Stimulated activated CD8-positive, alpha-beta memory T cell treated with anti-CD3 and anti-CD28 coated beads, Interleukin-7, amount 100 ng/mL, for 4 hours (primary cell): ENCODE results near the gene TTLL5.

Experiments
- DNase-seq, 2 donors: peaks; one replicate each; pipeline ENCODE4 v3.0.0-alpha.2; 2020; ENCODE audit warnings: low read depth in 2 of 2

The TTLL5 gene

GRCh38 chr14:75738192-75738591 is 77.1 kb downstream of the TTLL5 start:
- DNase-seq, result no peak

GRCh38 chr14:75742867-75743266 is 81.8 kb downstream of the TTLL5 start:
- DNase-seq, result no peak

GRCh38 chr14:75747899-75748298 is 86.9 kb downstream of the TTLL5 start:
- DNase-seq, result no peak

- DNase-seq, result no peak
Observed at GRCh38 chr14:75748336-75748735, 87.3 kb downstream of the TTLL5 start.

- no peak for DNase-seq
Observed at GRCh38 chr14:75751296-75751695, 90.2 kb downstream of the TTLL5 start.

GRCh38 chr14:75752086-75752485 is 91.0 kb downstream of the TTLL5 start:
- no peak for DNase-seq

- no peak for DNase-seq
Observed at GRCh38 chr14:75752907-75753594, 92.0 kb downstream of the TTLL5 start.

- DNase-seq, result no peak
Observed at GRCh38 chr14:75753696-75754095, 92.7 kb downstream of the TTLL5 start.

- DNase-seq, result no peak
Observed at GRCh38 chr14:75757644-75758402, 96.8 kb downstream of the TTLL5 start.

- no peak for DNase-seq
Observed at GRCh38 chr14:75764020-75764419, 103.0 kb downstream of the TTLL5 start.

- no peak for DNase-seq
Observed at GRCh38 chr14:75769047-75769685, 108.1 kb downstream of the TTLL5 start.

- no peak for DNase-seq
Observed at GRCh38 chr14:75770635-75771034, 109.6 kb downstream of the TTLL5 start.

GRCh38 chr14:75771595-75771994 is 110.5 kb downstream of the TTLL5 start:
- no peak for DNase-seq

- no peak for DNase-seq
Observed at GRCh38 chr14:75773046-75773445, 112.0 kb downstream of the TTLL5 start.

- DNase-seq, result no peak
Observed at GRCh38 chr14:75781096-75781495, 120.0 kb downstream of the TTLL5 start.

GRCh38 chr14:75783184-75783583 is 122.1 kb downstream of the TTLL5 start:
- DNase-seq, result no peak

- DNase-seq, result no peak
Observed at GRCh38 chr14:75783602-75784313, 122.7 kb downstream of the TTLL5 start.

- no peak for DNase-seq
Observed at GRCh38 chr14:75784314-75784686, 123.3 kb downstream of the TTLL5 start.

GRCh38 chr14:75793806-75794205 is 132.8 kb downstream of the TTLL5 start:
- DNase-seq, result no peak

GRCh38 chr14:75794615-75795038 is 133.6 kb downstream of the TTLL5 start:
- DNase-seq, result no peak

- no peak for DNase-seq
Observed at GRCh38 chr14:75800792-75801191, 139.7 kb downstream of the TTLL5 start.

- DNase-seq, result no peak
Observed at GRCh38 chr14:75802486-75802885, 141.4 kb downstream of the TTLL5 start.
